DOHH2 (cell line): ENCODE data around the gene ACE2.

Experiments
- CTCF ChIP-seq: fragments of 200-600 bp; sonication (generic); IDR thresholded peaks from one replicate; pipeline ENCODE4 v1.5.1; 2014; ENCODE audit warnings: antibody characterized with exemption, mild to moderate bottlenecking, low read depth, low read length; ENCODE audit not compliant: poor library complexity, severe bottlenecking
- EZH2phosphoT487 ChIP-seq: fragments of 200-600 bp; sonication (generic); IDR thresholded peaks from 2 replicates; pipeline ENCODE4 v1.6.1; 2017; ENCODE audit warnings: borderline replicate concordance, mild to moderate bottlenecking, antibody characterized with exemption, low read length, moderate library complexity, mixed read lengths

- TF ChIP-seq CTCF, result no peak
- TF ChIP-seq EZH2phosphoT487, result no peak
These were observed 45.3 kb upstream of the ACE2 start for GRCh38 chrX:15646031-15646430.
